DMS79 treated with DMSO at 0.1 percent for 48 hours (cell line): ENCODE data around the gene DOCK3.

ENCODE experiments used
- DNase-seq: peaks from one replicate; lab custom pipeline; 2025; lab: John Stamatoyannopoulos, UW

Gene DOCK3

DNA sequence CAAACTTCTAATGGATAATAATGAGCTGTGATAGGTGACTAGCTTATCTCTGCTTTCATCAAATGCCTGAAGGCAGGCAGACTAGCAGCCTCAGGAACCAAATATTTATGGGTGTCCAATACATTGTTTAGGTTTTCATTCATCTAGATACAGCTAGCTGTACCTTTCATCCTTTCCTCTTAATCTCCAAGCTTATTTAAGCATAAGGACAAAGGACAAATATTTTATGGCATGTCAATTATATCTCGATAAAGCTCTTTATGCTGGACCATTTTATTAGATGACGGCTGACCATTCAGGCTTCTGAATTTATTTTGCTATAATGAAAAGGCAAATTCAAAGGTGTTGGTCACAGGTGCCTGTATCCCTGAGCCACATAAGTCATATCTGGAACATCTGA, 733.3 kb downstream of the DOCK3 start:
- no peak for DNase-seq

DNA sequence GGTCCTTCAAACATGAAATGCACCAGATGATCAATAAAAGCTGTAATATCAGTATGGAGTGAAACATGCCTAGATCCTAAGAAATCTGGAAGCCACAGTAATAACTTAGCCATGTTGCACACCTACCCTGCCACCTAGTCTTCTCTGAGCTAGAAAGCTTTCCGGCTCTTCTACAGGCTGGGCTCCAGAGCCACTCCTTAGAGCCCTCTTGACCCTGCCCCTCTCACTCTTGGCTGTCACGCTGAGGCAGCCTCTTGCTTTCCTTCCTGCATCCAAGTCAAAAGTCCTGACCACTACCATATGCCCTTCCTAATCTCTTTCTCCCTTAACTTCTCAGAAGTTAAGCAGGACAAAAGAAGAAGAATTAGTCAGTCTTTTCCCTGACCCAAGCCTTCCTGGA, 734.1 kb downstream of the DOCK3 start:
- no peak for DNase-seq

DNA sequence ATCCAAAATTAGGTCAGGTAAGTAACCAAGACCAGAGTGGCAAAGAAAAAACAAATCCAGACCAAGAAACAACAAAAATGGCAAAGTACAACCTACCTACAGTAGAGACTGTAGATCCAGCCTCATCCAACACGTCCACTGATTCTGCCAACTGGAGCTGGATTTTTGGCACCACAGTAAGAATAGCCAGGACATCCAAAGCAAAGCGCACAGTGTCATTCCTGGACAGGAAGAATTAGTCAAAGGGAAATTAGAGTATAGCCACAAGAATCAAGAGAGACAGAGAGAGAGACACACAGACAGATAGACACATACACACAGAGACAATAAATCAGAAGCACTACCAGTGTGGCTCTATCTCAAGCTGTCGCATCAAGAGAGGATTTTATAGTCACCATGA, 747.5 kb downstream of the DOCK3 start:
- no peak for DNase-seq

DNA sequence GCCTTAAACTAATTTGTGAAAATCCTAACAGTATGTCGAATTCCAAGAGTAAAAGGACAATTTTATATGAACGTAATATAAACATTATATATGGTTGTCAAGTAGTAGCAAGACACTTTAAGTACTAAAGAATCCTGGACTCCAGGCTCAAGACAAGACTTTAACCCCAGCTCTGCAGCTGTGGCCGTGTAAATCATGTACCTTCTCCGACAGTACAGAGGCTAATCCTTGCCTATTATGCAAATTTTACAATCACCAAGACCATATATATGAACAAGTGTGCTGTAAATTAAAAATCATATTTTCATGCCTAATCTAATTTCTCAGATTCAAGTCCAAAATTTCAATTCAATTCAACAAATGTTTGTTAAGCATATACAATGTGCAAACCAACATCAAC, 752.2 kb downstream of the DOCK3 start:
- no peak for DNase-seq

DNA sequence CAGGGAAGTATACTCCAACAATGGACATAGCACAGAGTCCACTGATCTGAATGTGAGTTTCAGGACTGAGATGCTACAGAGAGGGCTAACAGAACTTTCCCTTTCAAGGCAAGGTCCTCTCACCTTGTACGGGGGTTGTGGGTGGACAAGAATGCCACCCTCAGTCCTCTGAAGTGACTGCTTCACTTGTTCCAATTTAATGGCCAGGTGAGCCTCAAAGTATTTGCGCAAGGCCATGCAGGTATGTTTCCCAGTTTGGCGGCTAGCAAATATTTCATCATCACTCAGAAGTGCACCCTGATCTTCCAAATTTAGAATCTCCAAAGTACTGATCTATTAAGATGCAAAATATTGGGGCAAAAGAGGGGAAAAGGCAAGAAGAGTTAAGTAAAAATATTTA, 754.4 kb downstream of the DOCK3 start:
- no peak for DNase-seq
